H1 (cell line): ENCODE measurements around the gene FGF19. TPM values are rescaled to one million over a fixed set of nuclear protein-coding genes. Genes with fewer than 3 reads are reported as not detected.

Source experiments
- BACH1 ChIP-seq: IDR thresholded peaks from 2 replicates; pipeline ENCODE4 v1.6.1; 2012; ENCODE audit warnings: low read length, improper control_type of control experiment
- FOSL1 ChIP-seq: IDR thresholded peaks from 2 replicates; pipeline ENCODE4 v1.6.1; 2011; ENCODE audit warnings: mild to moderate bottlenecking, low read depth, low read length, moderate library complexity; ENCODE audit not compliant: insufficient read depth
- JUN ChIP-seq: IDR thresholded peaks from 2 replicates; pipeline ENCODE4 v1.6.1; 2011; ENCODE audit warnings: low read depth, mild to moderate bottlenecking, improper control_type of control experiment, low read length
- KDM4A ChIP-seq: IDR thresholded peaks from one replicate; pipeline ENCODE4 v1.7.1; 2012; ENCODE audit warnings: low read depth, mild to moderate bottlenecking, moderate library complexity, low read length, inconsistent platforms; ENCODE audit not compliant: severe bottlenecking
- NANOG ChIP-seq: IDR thresholded peaks from 2 replicates; pipeline ENCODE4 v1.6.1; 2011; ENCODE audit warnings: low read length, low read depth, mild to moderate bottlenecking, inconsistent platforms; ENCODE audit not compliant: insufficient read depth, poor library complexity, severe bottlenecking
- RFX5 ChIP-seq: IDR thresholded peaks from 2 replicates; pipeline ENCODE4 v1.6.1; 2011; ENCODE audit warnings: low read depth, low read length, improper control_type of control experiment, borderline replicate concordance
- YY1 ChIP-seq: IDR thresholded peaks from 2 replicates; pipeline ENCODE4 v1.6.1; 2011; ENCODE audit warnings: low read depth, mild to moderate bottlenecking, low read length
- polyA plus RNA-seq, 7 experiments: library from polyadenylated mRNA; depleted of rRNA in 3 of 7; stranded (reverse) in 5 of 7; unstranded in 2 of 7; fragments of >200 nt in 5 of 7; fragments of 200-250 nt in 2 of 7; gene quantifications; 1 replicate in 5 of 7; 2 replicates in 1 of 7; 4 replicates in 1 of 7; pipeline versions ENCODE4 v1.2.1 to v1.2.3, GENCODE V29; 2011 to 2013; ENCODE audit warnings: missing spikeins in 2 of 7, mixed read lengths in 2 of 7
- total RNA-seq: library from RNA; stranded (reverse); fragmentation: NEBNext Ultra II Directional; extraction: Animal tissue kit (Norgen Biotek cat#: 25700); gene quantifications from 2 replicates; pipeline ENCODE4 v1.2.1, GENCODE V29; 2021
- TF ChIP-seq, protein P1 (sequence below): IDR thresholded peaks from 2 replicates; pipeline ENCODE4 v1.6.1; 2011; ENCODE audit warnings: low read length, improper control_type of control experiment

Gene FGF19
- total and polyA plus RNA-seq, 2 of the 8 experiments (the other 6 are each of a cell fraction or from before 2014, with no cell fraction given), result 9.6 to 14.8 TPM

- TF ChIP-seq YY1 (peak; percentile 32; the same call in 1 of the 2 replicates), JUN (no peak), BACH1 (no peak), FOSL1 (no peak), KDM4A (no peak), RFX5 (no peak), NANOG (no peak)
- TF ChIP-seq, protein P1, sequence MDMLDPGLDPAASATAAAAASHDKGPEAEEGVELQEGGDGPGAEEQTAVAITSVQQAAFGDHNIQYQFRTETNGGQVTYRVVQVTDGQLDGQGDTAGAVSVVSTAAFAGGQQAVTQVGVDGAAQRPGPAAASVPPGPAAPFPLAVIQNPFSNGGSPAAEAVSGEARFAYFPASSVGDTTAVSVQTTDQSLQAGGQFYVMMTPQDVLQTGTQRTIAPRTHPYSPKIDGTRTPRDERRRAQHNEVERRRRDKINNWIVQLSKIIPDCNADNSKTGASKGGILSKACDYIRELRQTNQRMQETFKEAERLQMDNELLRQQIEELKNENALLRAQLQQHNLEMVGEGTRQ, result 0 out of 2 replicates have a peak, but pooled peaks have one; percentile 18
Measured at GRCh38 chr11:69670158-69670845, 33.5 kb downstream of the FGF19 start (continued).
